Transverse colon (tissue), 4 donors: ENCODE data around the gene CNOT6L. TPM values are rescaled to one million over a fixed set of nuclear protein-coding genes. Genes with fewer than 3 reads are reported as not detected.

ENCODE experiments used
- DNase-seq: peaks from one replicate; pipeline ENCODE4 v3.0.0-alpha.2; 2019
- H3K27ac ChIP-seq, 4 donors: fragments of 200-600 bp; sonication (generic); 2 replicates each; pipeline ENCODE4 v1.5.1; 2016 to 2018; ENCODE audit warnings: inconsistent platforms in 4 of 4
- H3K27me3 ChIP-seq: fragments of 200-600 bp; sonication (generic); 2 replicates; pipeline ENCODE4 v1.5.1; 2017; ENCODE audit warnings: inconsistent platforms
- H3K36me3 ChIP-seq, 4 donors: fragments of 200-600 bp; sonication (generic); 2 replicates each; pipeline ENCODE4 v1.5.1; 2017 to 2019; ENCODE audit warnings: inconsistent platforms in 4 of 4
- H3K4me1 ChIP-seq, 4 donors: fragments of 200-600 bp; sonication (generic); 2 replicates each; pipeline ENCODE4 v1.5.1; 2017 to 2020; ENCODE audit warnings: inconsistent platforms in 4 of 4
- H3K4me3 ChIP-seq, 4 donors: fragments of 200-600 bp; sonication (generic); 1 replicate in 1 of 4; 2 replicates in 3 of 4; pipeline versions ENCODE4 v1.5.1 to v1.6.1; 2017 to 2019; ENCODE audit warnings: inconsistent platforms in 4 of 4
- H3K9me3 ChIP-seq, 2 donors: fragments of 200-600 bp; sonication (generic); 2 replicates each; pipeline ENCODE4 v1.5.1; 2017 to 2019; ENCODE audit warnings: inconsistent platforms in 2 of 2
- CTCF ChIP-seq, 5 experiments: fragments of 200-600 bp in 3 of 5; fragments of 450-650 bp in 2 of 5; sonication (generic) in 3 of 5; IDR thresholded peaks; 1 replicate in 2 of 5; 2 replicates in 3 of 5; pipeline ENCODE4 v1.5.1; 2016 to 2017; ENCODE audit warnings: antibody characterized with exemption in 5 of 5, inconsistent platforms in 3 of 5, mild to moderate bottlenecking in 2 of 5, moderate library complexity in 1 of 5
- EP300 ChIP-seq: sonication (generic); formaldehyde crosslinking; IDR thresholded peaks from one replicate; pipeline ENCODE4 v1.6.1; 2017; ENCODE audit warnings: antibody characterized with exemption, low read depth
- POLR2A ChIP-seq: fragments of 450-650 bp; IDR thresholded peaks from one replicate; pipeline ENCODE4 v1.6.1; 2016; ENCODE audit warnings: antibody characterized with exemption, mild to moderate bottlenecking, moderate library complexity
- POLR2AphosphoS5 ChIP-seq, 3 donors: sonication (generic); formaldehyde crosslinking; IDR thresholded peaks; one replicate each; pipeline ENCODE4 v1.6.1; 2016; ENCODE audit warnings: antibody characterized with exemption in 3 of 3
- WGBS, 2 donors: methylation state at CpG; one replicate each; pipeline ENCODE4 v1.1.5; 2018; ENCODE audit warnings: low coverage in 1 of 2; 5-methylcytosine and 5-hydroxymethylcytosine counted together
- in situ Hi-C, 4 donors: fragments of 200-750 bp; cut with MboI; loops; one replicate each; pipeline versions ENCODE4 v1.15.0 to v1.15.1; 2017; ENCODE audit warnings: low sequenced_read_pairs in 3 of 4, low pct_ligation_motif_present in 1 of 4, low pct_unique_long_range_greater_than_20kb in 1 of 4
- intact Hi-C: fragments of 100-400 bp; cut with DNase I; formaldehyde crosslinking; loops from one replicate; pipeline ENCODE4 v1.15.1; 2023; ENCODE audit warnings: low total_unique reads
- total RNA-seq, 4 donors: library from RNA; depleted of rRNA; stranded (reverse); fragments of >200 nt; gene quantifications; one replicate each; pipeline ENCODE4 v1.1.0, GENCODE V29; 2016

Gene CNOT6L
- total RNA-seq, 4 donors from 2014 or later: 2.2 to 30.5 (median 14.9) TPM

GRCh38 chr4:77762531-77762930, 56.6 kb downstream of the CNOT6L start:
- DNase-seq: no peak
- H3K36me3 ChIP-seq: peaks cover 0 to 14% (median 4%) of the 10 kb centered on the region in 4 donors
- H3K9me3 ChIP-seq: peaks cover 9 to 17% of the 10 kb centered on the region in 2 donors
- H3K27ac ChIP-seq: no peak overlapping the region
- TF ChIP-seq CTCF (IDR thresholded peaks at IDR 0.05) (no peak), EP300 (no peak), POLR2AphosphoS5 (IDR thresholded peaks at IDR 0.05) (no peak), POLR2A (no peak)
- no peaks in the 10 kb centered on the region for H3K27me3 ChIP-seq
- no peak overlapping the region for H3K4me3 ChIP-seq
- intact Hi-C loops: no loop called here
- no peaks in the 10 kb centered on the region for H3K4me1 ChIP-seq
- in situ Hi-C loops: no loop called here
- WGBS, 2 donors: 96 to 100% methylated on average over 1 of the region's 1 CpG

DNA sequence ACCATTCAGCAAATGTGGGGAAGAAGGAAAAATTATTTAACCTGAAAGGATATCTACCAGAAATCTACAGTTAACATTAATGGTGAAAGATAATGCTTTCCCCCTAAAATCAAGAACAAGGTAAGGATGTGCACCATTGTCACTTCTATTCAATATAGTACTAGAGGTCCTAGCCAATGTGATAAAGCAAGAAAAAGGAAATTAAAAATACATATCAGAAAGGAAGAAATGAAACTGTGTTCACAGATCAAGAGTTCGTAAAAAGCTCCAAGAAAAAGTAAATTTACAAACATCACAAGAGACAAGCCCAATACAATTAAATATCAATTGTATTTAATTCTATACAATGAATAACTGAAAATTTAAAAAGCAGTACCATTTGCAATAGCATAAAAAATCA, 57.6 kb downstream of the CNOT6L start:
- DNase-seq: no peak
- WGBS, 2 donors: 92 to 95% methylated on average over 1 of the region's 1 CpG
- Histone ChIP-seq H3K27me3 (no peaks in the 10 kb centered on the region), H3K9me3 (peaks cover 9 to 17% of the 10 kb centered on the region in 2 donors), H3K27ac (no peak overlapping the region), H3K36me3 (peaks cover 0 to 14% (median 4%) of the 10 kb centered on the region in 4 donors), H3K4me1 (no peaks in the 10 kb centered on the region), H3K4me3 (no peak overlapping the region)
- TF ChIP-seq EP300 (no peak), CTCF (IDR thresholded peaks at IDR 0.05) (no peak), POLR2A (no peak), POLR2AphosphoS5 (IDR thresholded peaks at IDR 0.05) (no peak)
- intact Hi-C loops (no loop called here), in situ Hi-C loops (no loop called here)

GRCh38 chr4:77758804-77759203, 60.4 kb downstream of the CNOT6L start:
- no peak overlapping the region for H3K4me3 ChIP-seq
- 56 to 97% methylated on average over 1 of the region's 1 CpG for WGBS, 2 donors
- H3K9me3 ChIP-seq: peaks cover 9 to 17% of the 10 kb centered on the region in 2 donors
- no peak for DNase-seq
- peaks cover 0 to 27% (median 7%) of the 10 kb centered on the region in 4 donors for H3K36me3 ChIP-seq
- in situ Hi-C loops (no loop called here), intact Hi-C loops (no loop called here)
- no peaks in the 10 kb centered on the region for H3K4me1 ChIP-seq
- TF ChIP-seq CTCF (IDR thresholded peaks at IDR 0.05) (no peak), POLR2AphosphoS5 (IDR thresholded peaks at IDR 0.05) (no peak), POLR2A (no peak), EP300 (no peak)
- no peak overlapping the region for H3K27ac ChIP-seq
- no peaks in the 10 kb centered on the region for H3K27me3 ChIP-seq

- WGBS, 2 donors: 95 to 100% methylated on average over 2 of the region's 2 CpGs
- DNase-seq: no peak
- Histone ChIP-seq H3K9me3 (peaks cover 0 to 5% of the 10 kb centered on the region in 2 donors), H3K27me3 (no peaks in the 10 kb centered on the region), H3K27ac (no peak overlapping the region), H3K4me1 (no peaks in the 10 kb centered on the region), H3K36me3 (peaks cover 0 to 36% (median 5%) of the 10 kb centered on the region in 4 donors), H3K4me3 (no peak overlapping the region)
- in situ Hi-C loops (no loop called here), intact Hi-C loops (no loop called here)
- TF ChIP-seq EP300 (no peak), POLR2A (no peak), CTCF (IDR thresholded peaks at IDR 0.05) (no peak), POLR2AphosphoS5 (IDR thresholded peaks at IDR 0.05) (no peak)
These were observed 67.4 kb downstream of the CNOT6L start for GRCh38 chr4:77751764-77752163.
